GM19397 (cell line): Measurements from ENCODE around the gene USP47.
"Not testable (repeated sequence)": the region's sequence is repeated elsewhere in the genome, so short reads cannot be mapped to it uniquely, and the experiment has no call there.

Experiments used
- ATAC-seq: cut with Tn5 transposase; IDR thresholded peaks from one replicate; pipeline ENCODE4 v1.9.1; 2021; ENCODE audit warnings: mild to moderate bottlenecking, moderate library complexity; ENCODE audit not compliant: unreplicated experiment

The USP47 gene

GRCh38 chr11:11827272-11827671 is 14.5 kb upstream of the USP47 start:
- ATAC-seq: no peak

- ATAC-seq: not testable (repeated sequence)
Observed at GRCh38 chr11:11831406-11831805, 10.4 kb upstream of the USP47 start.

GRCh38 chr11:11836676-11837231 is 5.0 kb upstream of the USP47 start:
- ATAC-seq: no peak

GRCh38 chr11:11839718-11840117 is 2.1 kb upstream of the USP47 start:
- ATAC-seq: no peak

GRCh38 chr11:11841116-11841722 is 553 bp upstream of the USP47 start:
- ATAC-seq: peak; percentile 46

GRCh38 chr11:11842421-11843008 is 743 bp downstream of the USP47 start:
- peak; percentile 33 for ATAC-seq

- ATAC-seq: no peak
Observed at GRCh38 chr11:11843211-11843621, 1.4 kb downstream of the USP47 start.

- no peak for ATAC-seq
Observed at GRCh38 chr11:11843642-11844041, 1.9 kb downstream of the USP47 start.

- no peak for ATAC-seq
Observed at GRCh38 chr11:11844272-11844671, 2.5 kb downstream of the USP47 start.

GRCh38 chr11:11845071-11845470 is 3.3 kb downstream of the USP47 start:
- ATAC-seq: no peak

- no peak for ATAC-seq
Observed at GRCh38 chr11:11845551-11845950, 3.8 kb downstream of the USP47 start.

GRCh38 chr11:11847082-11847481 is 5.3 kb downstream of the USP47 start:
- no peak for ATAC-seq

GRCh38 chr11:11848891-11849746 is 7.3 kb downstream of the USP47 start:
- peak; percentile 75 for ATAC-seq

GRCh38 chr11:11850668-11851067 is 8.9 kb downstream of the USP47 start:
- no peak for ATAC-seq

GRCh38 chr11:11856638-11857037 is 14.9 kb downstream of the USP47 start:
- ATAC-seq: no peak

GRCh38 chr11:11857769-11858168 is 16.0 kb downstream of the USP47 start:
- ATAC-seq: no peak

- no peak for ATAC-seq
Observed at GRCh38 chr11:11858676-11859075, 16.9 kb downstream of the USP47 start.

GRCh38 chr11:11860103-11860979 is 18.6 kb downstream of the USP47 start:
- ATAC-seq: no peak

GRCh38 chr11:11862999-11863398 is 21.2 kb downstream of the USP47 start:
- no peak for ATAC-seq

GRCh38 chr11:11864332-11864731 is 22.6 kb downstream of the USP47 start:
- no peak for ATAC-seq

GRCh38 chr11:11864803-11865202 is 23.0 kb downstream of the USP47 start:
- ATAC-seq: no peak
